K562 (cell line): ENCODE data around the gene SSX4B.
"Not testable (repeated sequence)": the region's sequence is repeated elsewhere in the genome, so short reads cannot be mapped to it uniquely, and the experiment has no call there.

Source experiments
- DNMT1 ChIP-seq: fragments of 450-650 bp; IDR thresholded peaks from 2 replicates; pipeline ENCODE4 v1.6.1; 2016; ENCODE audit warnings: antibody characterized with exemption, mild to moderate bottlenecking
- POLR2A ChIP-seq: fragments of 450-650 bp; conservative IDR thresholded peaks from 2 replicates; pipeline ENCODE4 v1.6.1; 2016
- RUNX1 ChIP-seq: sonication (generic); IDR thresholded peaks from 2 replicates; pipeline ENCODE4 v1.6.1; 2016; ENCODE audit warnings: antibody characterized with exemption, low read depth
- TAF1 ChIP-seq: IDR thresholded peaks from 2 replicates; pipeline ENCODE4 v1.6.1; 2011; ENCODE audit warnings: mild to moderate bottlenecking, low read length, moderate library complexity; ENCODE audit not compliant: insufficient read depth, control insufficient read depth, severe bottlenecking; ENCODE audit errors: extremely low read depth
- TSC22D4 ChIP-seq: fragments of 450-650 bp; IDR thresholded peaks from 2 replicates; pipeline ENCODE4 v1.6.1; 2016; ENCODE audit warnings: missing genetic modification characterization, missing biosample characterization, control low read depth
- ZEB2 ChIP-seq: fragments of 450-650 bp; IDR thresholded peaks from 2 replicates; pipeline ENCODE4 v1.6.1; 2016
- TF ChIP-seq, protein P1 (sequence below): sonication (generic); formaldehyde crosslinking; IDR thresholded peaks from 2 replicates; pipeline ENCODE4 v1.8.0; 2022; ENCODE audit warnings: missing genetic modification reagents, mild to moderate bottlenecking, borderline replicate concordance
- TF ChIP-seq, protein P2 (sequence below): fragments of 250-450 bp; sonication (Bioruptor Pico); IDR thresholded peaks from 2 replicates; pipeline ENCODE4 v1.5.0; 2020; ENCODE audit warnings: mild to moderate bottlenecking, borderline replicate concordance
- TF ChIP-seq, protein P3 (sequence below): fragments of 250-450 bp; sonication (Bioruptor Pico); IDR thresholded peaks from 2 replicates; pipeline ENCODE4 v1.8.0; 2021; ENCODE audit warnings: moderate library complexity, mild to moderate bottlenecking, inconsistent platforms

DNA sequence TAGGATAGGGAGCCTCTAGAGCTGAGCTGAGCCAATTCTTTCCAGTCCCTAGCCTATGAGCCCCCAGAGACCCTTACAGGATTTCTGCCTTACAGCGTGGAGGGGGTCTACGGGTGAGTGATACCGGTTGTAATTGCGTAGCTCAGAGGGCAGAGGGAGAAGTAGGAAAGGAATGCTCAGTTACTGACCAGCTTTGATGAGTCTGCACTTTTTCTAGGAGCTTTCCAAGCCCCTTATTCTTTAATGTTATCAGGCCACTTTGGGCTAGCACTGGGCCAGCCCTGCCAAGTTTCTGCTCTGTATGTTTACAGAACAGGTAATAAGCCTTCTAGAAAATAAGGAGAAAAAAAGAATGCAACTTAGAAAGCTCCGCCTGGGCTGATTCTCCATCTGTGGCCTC, 17.8 kb upstream of the SSX4B start:
- TF ChIP-seq, protein P1, sequence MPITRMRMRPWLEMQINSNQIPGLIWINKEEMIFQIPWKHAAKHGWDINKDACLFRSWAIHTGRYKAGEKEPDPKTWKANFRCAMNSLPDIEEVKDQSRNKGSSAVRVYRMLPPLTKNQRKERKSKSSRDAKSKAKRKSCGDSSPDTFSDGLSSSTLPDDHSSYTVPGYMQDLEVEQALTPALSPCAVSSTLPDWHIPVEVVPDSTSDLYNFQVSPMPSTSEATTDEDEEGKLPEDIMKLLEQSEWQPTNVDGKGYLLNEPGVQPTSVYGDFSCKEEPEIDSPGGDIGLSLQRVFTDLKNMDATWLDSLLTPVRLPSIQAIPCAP (CRISPR knock-in tag): not testable (repeated sequence)
- TF ChIP-seq DNMT1; ZEB2; TSC22D4 (tag); TAF1; POLR2A; RUNX1: not testable (repeated sequence)
- TF ChIP-seq, protein P2, sequence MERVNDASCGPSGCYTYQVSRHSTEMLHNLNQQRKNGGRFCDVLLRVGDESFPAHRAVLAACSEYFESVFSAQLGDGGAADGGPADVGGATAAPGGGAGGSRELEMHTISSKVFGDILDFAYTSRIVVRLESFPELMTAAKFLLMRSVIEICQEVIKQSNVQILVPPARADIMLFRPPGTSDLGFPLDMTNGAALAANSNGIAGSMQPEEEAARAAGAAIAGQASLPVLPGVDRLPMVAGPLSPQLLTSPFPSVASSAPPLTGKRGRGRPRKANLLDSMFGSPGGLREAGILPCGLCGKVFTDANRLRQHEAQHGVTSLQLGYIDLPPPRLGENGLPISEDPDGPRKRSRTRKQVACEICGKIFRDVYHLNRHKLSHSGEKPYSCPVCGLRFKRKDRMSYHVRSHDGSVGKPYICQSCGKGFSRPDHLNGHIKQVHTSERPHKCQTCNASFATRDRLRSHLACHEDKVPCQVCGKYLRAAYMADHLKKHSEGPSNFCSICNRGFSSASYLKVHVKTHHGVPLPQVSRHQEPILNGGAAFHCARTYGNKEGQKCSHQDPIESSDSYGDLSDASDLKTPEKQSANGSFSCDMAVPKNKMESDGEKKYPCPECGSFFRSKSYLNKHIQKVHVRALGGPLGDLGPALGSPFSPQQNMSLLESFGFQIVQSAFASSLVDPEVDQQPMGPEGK (CRISPR knock-in tag): not testable (repeated sequence)
- TF ChIP-seq, protein P3, sequence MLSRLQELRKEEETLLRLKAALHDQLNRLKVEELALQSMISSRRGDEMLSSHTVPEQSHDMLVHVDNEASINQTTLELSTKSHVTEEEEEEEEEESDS (CRISPR knock-in tag): not testable (repeated sequence)
